ENCODE data around the gene CADPS2. TPM values are rescaled to one million over a fixed set of nuclear protein-coding genes. Genes with fewer than 3 reads are reported as not detected.

The CADPS2 gene
- total and polyA plus RNA-seq, 2 of the 4 experiments (the other 2 are of a cell fraction) = 0.10 to 0.54 TPM

- no peak overlapping the region for H2BK15ac ChIP-seq (ENCODE audit: low read depth, low read length)
- no CpG with 5 or more reads among the region's 1 CpG for WGBS, 2 experiments (ENCODE audit: extremely low coverage in 2 of 2, insufficient read length in 1 of 2)
- H2BK20ac ChIP-seq (ENCODE audit: low read depth, low read length) = no peak overlapping the region
- H2AFZ ChIP-seq (replicated peaks; ENCODE audit: low read length, poor library complexity) = no peak overlapping the region
- H3K4me1 ChIP-seq (ENCODE audit: control insufficient read depth, insufficient read depth, low read length) = no peaks in the 10 kb centered on the region
- dilution Hi-C loops (cut with HindIII; ENCODE audit: low sequenced_read_pairs, unreplicated experiment) = no loop called here
- no peak overlapping the region for H4K5ac ChIP-seq (ENCODE audit: low read depth, low read length)
- no TSS peak for BruUV-seq (replicated peaks)
- no peaks in the 10 kb centered on the region for H3K36me3 ChIP-seq (ENCODE audit: control insufficient read depth, insufficient read depth, low read length)
- TF ChIP-seq ELK1 (IDR thresholded peaks at IDR 0.05; ENCODE audit: borderline replicate concordance, low read depth, low read length) (no peak), CEBPB (IDR thresholded peaks at IDR 0.05; ENCODE audit: low read depth, low read length) (no peak), MAFK (IDR thresholded peaks at IDR 0.05; ENCODE audit: low read depth, low read length) (no peak), CHD1 (IDR thresholded peaks at IDR 0.05; ENCODE audit: low read depth, low read length) (no peak)
- TF ChIP-seq, protein P1, sequence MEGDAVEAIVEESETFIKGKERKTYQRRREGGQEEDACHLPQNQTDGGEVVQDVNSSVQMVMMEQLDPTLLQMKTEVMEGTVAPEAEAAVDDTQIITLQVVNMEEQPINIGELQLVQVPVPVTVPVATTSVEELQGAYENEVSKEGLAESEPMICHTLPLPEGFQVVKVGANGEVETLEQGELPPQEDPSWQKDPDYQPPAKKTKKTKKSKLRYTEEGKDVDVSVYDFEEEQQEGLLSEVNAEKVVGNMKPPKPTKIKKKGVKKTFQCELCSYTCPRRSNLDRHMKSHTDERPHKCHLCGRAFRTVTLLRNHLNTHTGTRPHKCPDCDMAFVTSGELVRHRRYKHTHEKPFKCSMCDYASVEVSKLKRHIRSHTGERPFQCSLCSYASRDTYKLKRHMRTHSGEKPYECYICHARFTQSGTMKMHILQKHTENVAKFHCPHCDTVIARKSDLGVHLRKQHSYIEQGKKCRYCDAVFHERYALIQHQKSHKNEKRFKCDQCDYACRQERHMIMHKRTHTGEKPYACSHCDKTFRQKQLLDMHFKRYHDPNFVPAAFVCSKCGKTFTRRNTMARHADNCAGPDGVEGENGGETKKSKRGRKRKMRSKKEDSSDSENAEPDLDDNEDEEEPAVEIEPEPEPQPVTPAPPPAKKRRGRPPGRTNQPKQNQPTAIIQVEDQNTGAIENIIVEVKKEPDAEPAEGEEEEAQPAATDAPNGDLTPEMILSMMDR (conservative IDR thresholded peaks at IDR 0.05; ENCODE audit: low read depth, low read length) = no peak
- no peak overlapping the region for H2BK5ac ChIP-seq (ENCODE audit: low read depth, low read length, poor library complexity, severe bottlenecking)
- H3K4me3 ChIP-seq (ENCODE audit: insufficient read depth, low read depth, low read length) = no peak overlapping the region
- ChIA-PET CTCF (no interaction called here), POLR2A (ENCODE audit: unreplicated experiment) (no interaction called here)
- H3K14ac ChIP-seq (replicated peaks; ENCODE audit: low read depth, low read length) = no peak overlapping the region
- H3K56ac ChIP-seq (ENCODE audit: extremely low read depth, insufficient read depth, low read length) = no peak overlapping the region
- H3K18ac ChIP-seq (ENCODE audit: low read depth, low read length) = no peak overlapping the region
- H2AK5ac ChIP-seq (ENCODE audit: low read depth, low read length) = no peak overlapping the region
- no peaks in the 10 kb centered on the region for H3K27me3 ChIP-seq (ENCODE audit: control insufficient read depth, insufficient read depth, low read length)
- H4K91ac ChIP-seq (ENCODE audit: insufficient read depth, low read depth, low read length) = no peak overlapping the region
- H2AK9ac ChIP-seq (replicated peaks; ENCODE audit: low read depth, low read length, poor library complexity) = no peak overlapping the region
- no peaks in the 10 kb centered on the region for H3K9me3 ChIP-seq (ENCODE audit: control insufficient read depth, insufficient read depth, low read length)
- DNase-seq = no peak
- H4K8ac ChIP-seq (ENCODE audit: low read depth in 2 of 2, low read length in 2 of 2) = no peak overlapping the region
- H3K4ac ChIP-seq (ENCODE audit: low read depth, low read length) = no peak overlapping the region
- no peak overlapping the region for H3K4me2 ChIP-seq (ENCODE audit: low read depth, low read length)
- intact Hi-C loops (cut with micrococcal nuclease) = no loop called here
- in situ Hi-C loops (cut with MboI; ENCODE audit: low sequenced_read_pairs) = no loop called here
- no peaks in the 10 kb centered on the region for H4K20me1 ChIP-seq (ENCODE audit: insufficient read depth, low read length)
- no peak overlapping the region for H3K27ac ChIP-seq (ENCODE audit: insufficient read depth, low read length)
- no peak for ATAC-seq (ENCODE audit: low read depth)
- H3K9me1 ChIP-seq (ENCODE audit: insufficient read depth, low read length) = no peaks in the 10 kb centered on the region
- H3K23ac ChIP-seq (ENCODE audit: low read depth, low read length) = no peak overlapping the region
- no peaks in the 10 kb centered on the region for H3K79me1 ChIP-seq (ENCODE audit: low read depth in 1 of 2, low read length in 2 of 2)
- no peak overlapping the region for H3K9ac ChIP-seq (ENCODE audit: low read depth, low read length)
- H2BK120ac ChIP-seq (ENCODE audit: low read depth, low read length) = no peak overlapping the region
Measured at GRCh38 chr7:122463631-122464030, 422.6 kb downstream of the CADPS2 start.
